GM12864 (cell line): Measurements from ENCODE around the gene PARD3B.

Experiments
- DNase-seq: peaks from one replicate; pipeline ENCODE4 v3.0.0-alpha.2; 2011; ENCODE audit warnings: low read depth
- H3K4me3 ChIP-seq: 2 replicates; pipeline ENCODE4 v1.5.1; 2011; ENCODE audit warnings: mild to moderate bottlenecking, low read depth, low read length, control low read depth
- TF ChIP-seq, protein P1 (sequence below): IDR thresholded peaks from 2 replicates; pipeline ENCODE4 v1.5.1; 2011; ENCODE audit warnings: low read depth, mild to moderate bottlenecking, moderate library complexity, low read length, control low read depth, inconsistent platforms; ENCODE audit errors: missing control alignments

Gene PARD3B

GRCh38 chr2:205456682-205457081, 911.4 kb downstream of the PARD3B start:
- DNase-seq: no peak
- TF ChIP-seq, protein P1, sequence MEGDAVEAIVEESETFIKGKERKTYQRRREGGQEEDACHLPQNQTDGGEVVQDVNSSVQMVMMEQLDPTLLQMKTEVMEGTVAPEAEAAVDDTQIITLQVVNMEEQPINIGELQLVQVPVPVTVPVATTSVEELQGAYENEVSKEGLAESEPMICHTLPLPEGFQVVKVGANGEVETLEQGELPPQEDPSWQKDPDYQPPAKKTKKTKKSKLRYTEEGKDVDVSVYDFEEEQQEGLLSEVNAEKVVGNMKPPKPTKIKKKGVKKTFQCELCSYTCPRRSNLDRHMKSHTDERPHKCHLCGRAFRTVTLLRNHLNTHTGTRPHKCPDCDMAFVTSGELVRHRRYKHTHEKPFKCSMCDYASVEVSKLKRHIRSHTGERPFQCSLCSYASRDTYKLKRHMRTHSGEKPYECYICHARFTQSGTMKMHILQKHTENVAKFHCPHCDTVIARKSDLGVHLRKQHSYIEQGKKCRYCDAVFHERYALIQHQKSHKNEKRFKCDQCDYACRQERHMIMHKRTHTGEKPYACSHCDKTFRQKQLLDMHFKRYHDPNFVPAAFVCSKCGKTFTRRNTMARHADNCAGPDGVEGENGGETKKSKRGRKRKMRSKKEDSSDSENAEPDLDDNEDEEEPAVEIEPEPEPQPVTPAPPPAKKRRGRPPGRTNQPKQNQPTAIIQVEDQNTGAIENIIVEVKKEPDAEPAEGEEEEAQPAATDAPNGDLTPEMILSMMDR: no peak
- no peak overlapping the region for H3K4me3 ChIP-seq

- H3K4me3 ChIP-seq: no peak overlapping the region
- DNase-seq: no peak
- TF ChIP-seq, protein P1: no peak
Observed at GRCh38 chr2:205460217-205460616, 914.9 kb downstream of the PARD3B start.

GRCh38 chr2:205461169-205461568, 915.9 kb downstream of the PARD3B start:
- DNase-seq: no peak
- TF ChIP-seq, protein P1: no peak
- H3K4me3 ChIP-seq: no peak overlapping the region

DNA sequence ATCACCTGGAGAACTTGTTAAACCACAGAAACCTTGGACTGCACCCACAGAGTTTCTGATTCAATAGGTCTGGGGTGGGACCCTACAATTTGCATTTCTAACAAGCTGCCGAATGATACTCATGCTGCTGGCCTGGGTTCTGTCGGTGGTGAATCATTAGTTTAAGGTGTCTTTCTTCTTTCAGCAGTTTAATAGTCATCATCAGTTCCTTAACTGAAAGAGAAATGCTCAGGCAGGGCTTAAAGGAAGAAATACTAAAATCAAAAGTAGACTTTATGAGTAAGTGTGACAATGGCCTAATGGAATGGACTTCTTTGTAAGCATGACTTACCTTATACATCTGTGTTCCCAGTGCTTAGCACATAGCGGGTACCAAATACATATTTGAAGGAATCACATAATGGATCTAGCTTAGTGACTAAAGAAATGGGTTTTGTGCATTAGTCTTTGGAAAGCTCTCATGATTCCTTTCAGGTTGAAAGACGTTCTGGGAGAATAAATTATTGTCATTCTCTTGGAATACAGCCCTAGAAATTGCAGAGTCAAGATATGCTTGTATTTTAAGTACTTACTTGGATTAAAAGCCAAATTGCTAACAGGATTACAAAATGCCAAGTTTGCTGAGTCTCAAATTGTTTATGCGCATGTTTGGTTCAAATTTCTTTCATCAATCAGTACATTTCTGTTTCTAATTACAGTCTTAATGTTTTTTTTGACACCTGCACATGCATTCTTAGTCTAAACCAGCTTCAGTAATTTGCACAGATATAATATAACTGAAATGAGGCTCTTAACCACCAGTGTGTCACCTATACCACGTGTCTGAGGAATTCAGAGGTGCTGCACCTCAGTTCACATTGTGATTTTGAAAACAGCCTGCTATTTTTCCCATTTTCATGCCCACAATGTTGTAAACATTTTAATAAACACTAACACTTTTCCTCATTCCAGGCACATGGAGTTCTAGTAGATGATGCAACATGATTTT, 916.7 kb downstream of the PARD3B start:
- no peak overlapping the region for H3K4me3 ChIP-seq
- DNase-seq: no peak
- TF ChIP-seq, protein P1: no peak

- no peak for DNase-seq
- no peak overlapping the region for H3K4me3 ChIP-seq
- TF ChIP-seq, protein P1: no peak
Observed at GRCh38 chr2:205462681-205463345, 917.5 kb downstream of the PARD3B start.

DNA sequence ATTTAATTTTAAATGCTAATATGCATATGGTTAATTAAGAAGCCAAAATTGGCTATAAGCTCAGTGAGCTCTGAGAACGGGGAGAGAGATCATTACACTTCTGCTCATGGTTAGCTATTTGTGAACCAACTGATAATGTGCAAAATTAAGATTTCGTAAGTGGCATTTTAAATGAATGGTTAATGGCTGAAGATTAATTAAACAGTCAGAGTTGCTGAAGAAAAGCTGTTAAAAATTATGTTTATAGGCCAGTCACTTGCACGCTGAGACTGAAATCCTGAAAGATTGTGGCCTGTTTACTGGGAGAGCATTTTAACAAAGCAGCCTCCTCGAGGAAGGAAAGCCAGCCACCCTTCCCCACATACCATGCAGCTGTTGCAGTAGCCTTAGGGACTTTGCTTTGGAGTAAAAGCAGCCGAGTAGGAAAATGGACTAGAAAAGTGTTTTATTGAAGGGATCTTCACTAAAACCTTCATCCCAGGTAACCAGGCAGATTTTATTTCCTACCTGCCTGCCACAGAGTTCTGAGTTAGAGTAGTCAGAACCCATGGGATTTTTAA, 918.3 kb downstream of the PARD3B start:
- TF ChIP-seq, protein P1: no peak
- DNase-seq: no peak
- no peak overlapping the region for H3K4me3 ChIP-seq
